Thyroid gland (tissue), 4 donors: ENCODE measurements around the gene TNS3.

Source experiments
- POLR2A ChIP-seq, 2 donors: fragments of 450-650 bp; IDR thresholded peaks; one replicate each; pipeline ENCODE4 v1.6.1; 2017; ENCODE audit warnings: antibody characterized with exemption in 2 of 2, mild to moderate bottlenecking in 2 of 2, moderate library complexity in 1 of 2
- TF ChIP-seq, protein P1 (sequence below), 6 experiments: fragments of 200-600 bp in 3 of 6; fragments of 450-650 bp in 3 of 6; sonication (generic) in 3 of 6; IDR thresholded peaks; one replicate each; pipeline ENCODE4 v1.5.1; 2016 to 2019; ENCODE audit warnings: antibody characterized with exemption in 6 of 6, mild to moderate bottlenecking in 2 of 6, inconsistent platforms in 1 of 6, moderate library complexity in 1 of 6

DNA sequence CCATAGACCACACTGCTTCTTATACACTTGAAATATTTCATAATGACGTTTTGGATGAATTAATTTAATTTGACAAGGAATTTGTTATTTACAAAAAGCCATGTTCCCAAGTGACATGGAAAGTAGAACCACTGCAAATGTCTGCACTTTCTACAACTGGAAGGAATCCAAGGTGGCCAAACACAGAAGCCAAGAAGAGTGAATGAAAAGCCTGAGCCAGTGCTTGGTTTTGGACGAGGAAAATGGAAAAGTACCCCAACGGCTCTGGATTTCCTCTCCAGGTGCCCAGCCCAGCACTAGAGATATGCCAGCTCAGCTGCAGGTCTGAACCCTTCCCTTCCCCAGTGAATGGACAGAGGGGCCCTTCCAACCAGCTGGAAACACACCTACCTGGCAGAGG is 279.4 kb downstream of the TNS3 start:
- TF ChIP-seq, protein P1, sequence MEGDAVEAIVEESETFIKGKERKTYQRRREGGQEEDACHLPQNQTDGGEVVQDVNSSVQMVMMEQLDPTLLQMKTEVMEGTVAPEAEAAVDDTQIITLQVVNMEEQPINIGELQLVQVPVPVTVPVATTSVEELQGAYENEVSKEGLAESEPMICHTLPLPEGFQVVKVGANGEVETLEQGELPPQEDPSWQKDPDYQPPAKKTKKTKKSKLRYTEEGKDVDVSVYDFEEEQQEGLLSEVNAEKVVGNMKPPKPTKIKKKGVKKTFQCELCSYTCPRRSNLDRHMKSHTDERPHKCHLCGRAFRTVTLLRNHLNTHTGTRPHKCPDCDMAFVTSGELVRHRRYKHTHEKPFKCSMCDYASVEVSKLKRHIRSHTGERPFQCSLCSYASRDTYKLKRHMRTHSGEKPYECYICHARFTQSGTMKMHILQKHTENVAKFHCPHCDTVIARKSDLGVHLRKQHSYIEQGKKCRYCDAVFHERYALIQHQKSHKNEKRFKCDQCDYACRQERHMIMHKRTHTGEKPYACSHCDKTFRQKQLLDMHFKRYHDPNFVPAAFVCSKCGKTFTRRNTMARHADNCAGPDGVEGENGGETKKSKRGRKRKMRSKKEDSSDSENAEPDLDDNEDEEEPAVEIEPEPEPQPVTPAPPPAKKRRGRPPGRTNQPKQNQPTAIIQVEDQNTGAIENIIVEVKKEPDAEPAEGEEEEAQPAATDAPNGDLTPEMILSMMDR (IDR thresholded peaks at IDR 0.05), result no peak
- TF ChIP-seq POLR2A (IDR thresholded peaks at IDR 0.05), result no peak
